Lower leg skin (tissue), 3 donors: ENCODE data around the gene CPT1A.

Source experiments
- CTCF ChIP-seq, 3 donors: fragments of 450-650 bp; IDR thresholded peaks; one replicate each; pipeline ENCODE4 v1.5.1; 2016; ENCODE audit warnings: antibody characterized with exemption in 3 of 3, mild to moderate bottlenecking in 3 of 3, moderate library complexity in 2 of 3
- POLR2A ChIP-seq, 2 donors: fragments of 450-650 bp; IDR thresholded peaks; one replicate each; pipeline ENCODE4 v1.6.1; 2016 to 2017; ENCODE audit warnings: antibody characterized with exemption in 2 of 2, mild to moderate bottlenecking in 1 of 2, moderate library complexity in 1 of 2

- TF ChIP-seq POLR2A (IDR thresholded peaks at IDR 0.05) (no peak), CTCF (IDR thresholded peaks at IDR 0.05) (no peak)
These were observed 113.9 kb downstream of the CPT1A start for GRCh38 chr11:68727783-68728182.
